ENCODE results near the gene ATP6V0E1.
A peak's percentile ranks its signal among the peaks of the same experiment; 100 is the strongest.

Gene ATP6V0E1

GRCh38 chr5:172983542-172984243 lies at the start of gene ATP6V0E1:
TSS of gene ATP6V0E1 (plus strand) at chr5:172983771. CDS start at chr5:172983861, 90 bp downstream.
- DNase-seq, result peak; percentile 97

GRCh38 chr5:172935096-172935495 lies 48.5 kb upstream of the ATP6V0E1 start:
- DNase-seq, result no peak

- DNase-seq, result no peak
Observed at GRCh38 chr5:172936401-172936800, 47.2 kb upstream of the ATP6V0E1 start.

GRCh38 chr5:172939071-172939470 lies 44.5 kb upstream of the ATP6V0E1 start:
- DNase-seq, result peak; percentile 66

- no peak for DNase-seq
Observed at GRCh38 chr5:172939611-172940267, 43.8 kb upstream of the ATP6V0E1 start.

- no peak for DNase-seq
Observed at GRCh38 chr5:172940268-172941066, 43.1 kb upstream of the ATP6V0E1 start.

- peak; percentile 37 for DNase-seq
Observed at GRCh38 chr5:172941067-172941516, 42.5 kb upstream of the ATP6V0E1 start.

GRCh38 chr5:172942556-172942955 lies 41.0 kb upstream of the ATP6V0E1 start:
- no peak for DNase-seq

- DNase-seq, result peak; percentile 91
Observed at GRCh38 chr5:172943283-172943841, 40.2 kb upstream of the ATP6V0E1 start.

GRCh38 chr5:172943906-172944305 lies 39.7 kb upstream of the ATP6V0E1 start:
- DNase-seq, result no peak

- no peak for DNase-seq
Observed at GRCh38 chr5:172944741-172945140, 38.8 kb upstream of the ATP6V0E1 start.

GRCh38 chr5:172945151-172945550 lies 38.4 kb upstream of the ATP6V0E1 start:
- DNase-seq, result no peak

- no peak for DNase-seq
Observed at GRCh38 chr5:172946146-172946545, 37.4 kb upstream of the ATP6V0E1 start.

- no peak for DNase-seq
Observed at GRCh38 chr5:172949426-172949825, 34.1 kb upstream of the ATP6V0E1 start.

GRCh38 chr5:172950176-172950965 lies 33.2 kb upstream of the ATP6V0E1 start:
- no peak for DNase-seq

- DNase-seq, result no peak
Observed at GRCh38 chr5:172951371-172952033, 32.1 kb upstream of the ATP6V0E1 start.

- no peak for DNase-seq
Observed at GRCh38 chr5:172952034-172952511, 31.5 kb upstream of the ATP6V0E1 start.

GRCh38 chr5:172953776-172954675 lies 29.5 kb upstream of the ATP6V0E1 start:
- no peak for DNase-seq

- no peak for DNase-seq
Observed at GRCh38 chr5:172954751-172955159, 28.8 kb upstream of the ATP6V0E1 start.

- no peak for DNase-seq
Observed at GRCh38 chr5:172956228-172956627, 27.3 kb upstream of the ATP6V0E1 start.

GRCh38 chr5:172956936-172957335 lies 26.6 kb upstream of the ATP6V0E1 start:
- DNase-seq, result no peak
